ENCODE measurements around the gene LST1.

Gene LST1

GRCh38 chr6:31630177-31630934 lies 44.3 kb downstream of the LST1 start:
- no peaks in the 10 kb centered on the region for H3K4me1 ChIP-seq
- H3K36me3 ChIP-seq (ENCODE audit: control insufficient read depth, insufficient read depth, low read length), result no peaks in the 10 kb centered on the region
- TF ChIP-seq CTCF (IDR thresholded peaks at IDR 0.05), result no peak
- no peak overlapping the region for H3K4me3 ChIP-seq (ENCODE audit: low read depth, low read length)
- peaks cover 14% of the 10 kb centered on the region for H3K79me2 ChIP-seq
- no peak overlapping the region for H3K9ac ChIP-seq
- H2AFZ ChIP-seq, result no peak overlapping the region
- H3K4me2 ChIP-seq (ENCODE audit: low read length), result no peak overlapping the region
- H3K27ac ChIP-seq, result no peak overlapping the region
- no peaks in the 10 kb centered on the region for H3K27me3 ChIP-seq (ENCODE audit: control insufficient read depth, insufficient read depth, low read length)
- no peaks in the 10 kb centered on the region for H3K9me3 ChIP-seq (ENCODE audit: control insufficient read depth, low read length)

- no peaks in the 10 kb centered on the region for H3K4me1 ChIP-seq
- no peak overlapping the region for H3K4me2 ChIP-seq (ENCODE audit: low read length)
- H3K79me2 ChIP-seq, result peaks cover 11% of the 10 kb centered on the region
- H3K9me3 ChIP-seq (ENCODE audit: control insufficient read depth, low read length), result no peaks in the 10 kb centered on the region
- no peak for TF ChIP-seq CTCF (IDR thresholded peaks at IDR 0.05)
- H3K36me3 ChIP-seq (ENCODE audit: control insufficient read depth, insufficient read depth, low read length), result no peaks in the 10 kb centered on the region
- no peak overlapping the region for H3K9ac ChIP-seq
- no peaks in the 10 kb centered on the region for H3K27me3 ChIP-seq (ENCODE audit: control insufficient read depth, insufficient read depth, low read length)
- H3K4me3 ChIP-seq (ENCODE audit: low read depth, low read length), result no peak overlapping the region
- H3K27ac ChIP-seq, result no peak overlapping the region
- no peak overlapping the region for H2AFZ ChIP-seq
Observed at GRCh38 chr6:31631209-31631608, 45.1 kb downstream of the LST1 start.

- no peaks in the 10 kb centered on the region for H3K36me3 ChIP-seq (ENCODE audit: control insufficient read depth, insufficient read depth, low read length)
Observed at GRCh38 chr6:31631681-31632278, 45.7 kb downstream of the LST1 start.

GRCh38 chr6:31632279-31632946 lies 46.3 kb downstream of the LST1 start:
- no peak overlapping the region for H2AFZ ChIP-seq
- no peaks in the 10 kb centered on the region for H3K9me3 ChIP-seq (ENCODE audit: control insufficient read depth, low read length)
- H3K9ac ChIP-seq, result no peak overlapping the region
- no peak for TF ChIP-seq CTCF (IDR thresholded peaks at IDR 0.05)
- no peak overlapping the region for H3K27ac ChIP-seq
- H3K4me2 ChIP-seq (ENCODE audit: low read length), result no peak overlapping the region
- peaks cover 9% of the 10 kb centered on the region for H3K79me2 ChIP-seq
- H3K36me3 ChIP-seq (ENCODE audit: control insufficient read depth, insufficient read depth, low read length), result no peaks in the 10 kb centered on the region
- H3K4me3 ChIP-seq (ENCODE audit: low read depth, low read length), result no peak overlapping the region
- H3K27me3 ChIP-seq (ENCODE audit: control insufficient read depth, insufficient read depth, low read length), result no peaks in the 10 kb centered on the region
- no peaks in the 10 kb centered on the region for H3K4me1 ChIP-seq

More at GRCh38 chr6:31631681-31632278, 45.7 kb downstream of the LST1 start:
- no peak overlapping the region for H3K27ac ChIP-seq
- H3K9me3 ChIP-seq (ENCODE audit: control insufficient read depth, low read length), result no peaks in the 10 kb centered on the region
- no peak overlapping the region for H3K4me2 ChIP-seq (ENCODE audit: low read length)
- no peak overlapping the region for H2AFZ ChIP-seq
- H3K4me3 ChIP-seq (ENCODE audit: low read depth, low read length), result no peak overlapping the region
- peaks cover 9% of the 10 kb centered on the region for H3K79me2 ChIP-seq
- no peaks in the 10 kb centered on the region for H3K27me3 ChIP-seq (ENCODE audit: control insufficient read depth, insufficient read depth, low read length)
- H3K9ac ChIP-seq, result no peak overlapping the region
- no peaks in the 10 kb centered on the region for H3K4me1 ChIP-seq
- TF ChIP-seq CTCF (IDR thresholded peaks at IDR 0.05), result no peak
